K562 treated with DMSO at 1 percent for 24 hours (cell line): ENCODE measurements around the gene PCNA. TPM values are rescaled to one million over a fixed set of nuclear protein-coding genes. Genes with fewer than 3 reads are reported as not detected.

Experiments
- total RNA-seq: library from RNA; unstranded; fragments of 300-600 nt; gene quantifications from 2 replicates; pipeline ENCODE4 v1.2.3, GENCODE V29; 2022; ENCODE audit warnings: low read depth; ENCODE audit not compliant: insufficient read depth

The PCNA gene
- 205 and 211 TPM in 2 replicates for total RNA-seq

DNA sequence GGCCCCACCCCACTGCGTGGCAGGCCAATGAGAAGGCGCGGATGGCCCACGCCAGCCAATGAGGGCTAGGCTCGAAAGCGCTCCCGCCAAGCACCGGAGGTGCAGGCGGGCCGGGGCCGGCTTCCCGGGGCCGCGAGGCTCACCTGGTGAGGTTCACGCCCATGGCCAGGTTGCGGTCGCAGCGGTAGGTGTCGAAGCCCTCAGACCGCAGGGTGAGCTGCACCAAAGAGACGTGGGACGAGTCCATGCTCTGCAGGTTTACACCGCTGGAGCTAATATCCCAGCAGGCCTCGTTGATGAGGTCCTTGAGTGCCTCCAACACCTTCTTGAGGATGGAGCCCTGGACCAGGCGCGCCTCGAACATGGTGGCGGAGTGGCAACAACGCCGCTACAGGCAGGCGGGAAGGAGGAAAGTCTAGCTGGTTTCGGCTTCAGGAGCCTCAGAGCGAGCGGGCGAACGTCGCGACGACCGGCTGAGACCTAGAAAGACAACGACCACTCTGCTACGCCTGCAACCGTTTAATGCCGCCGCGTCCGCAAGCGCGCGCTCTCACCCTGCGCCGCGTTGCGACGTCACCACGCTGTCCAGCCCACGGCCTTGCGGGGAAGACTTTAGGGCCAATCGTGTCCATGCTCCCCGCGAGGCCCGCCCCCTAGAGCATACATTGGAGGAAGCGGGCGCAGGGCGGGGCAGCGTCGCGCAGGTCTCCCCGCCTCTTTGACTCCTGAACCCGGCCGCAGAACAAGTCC, at the start of gene PCNA:
TSS of gene PCNA (minus strand) at position 524 of the 750 bp plus-strand sequence. CDS start at position 364, 160 bp downstream.

DNA sequence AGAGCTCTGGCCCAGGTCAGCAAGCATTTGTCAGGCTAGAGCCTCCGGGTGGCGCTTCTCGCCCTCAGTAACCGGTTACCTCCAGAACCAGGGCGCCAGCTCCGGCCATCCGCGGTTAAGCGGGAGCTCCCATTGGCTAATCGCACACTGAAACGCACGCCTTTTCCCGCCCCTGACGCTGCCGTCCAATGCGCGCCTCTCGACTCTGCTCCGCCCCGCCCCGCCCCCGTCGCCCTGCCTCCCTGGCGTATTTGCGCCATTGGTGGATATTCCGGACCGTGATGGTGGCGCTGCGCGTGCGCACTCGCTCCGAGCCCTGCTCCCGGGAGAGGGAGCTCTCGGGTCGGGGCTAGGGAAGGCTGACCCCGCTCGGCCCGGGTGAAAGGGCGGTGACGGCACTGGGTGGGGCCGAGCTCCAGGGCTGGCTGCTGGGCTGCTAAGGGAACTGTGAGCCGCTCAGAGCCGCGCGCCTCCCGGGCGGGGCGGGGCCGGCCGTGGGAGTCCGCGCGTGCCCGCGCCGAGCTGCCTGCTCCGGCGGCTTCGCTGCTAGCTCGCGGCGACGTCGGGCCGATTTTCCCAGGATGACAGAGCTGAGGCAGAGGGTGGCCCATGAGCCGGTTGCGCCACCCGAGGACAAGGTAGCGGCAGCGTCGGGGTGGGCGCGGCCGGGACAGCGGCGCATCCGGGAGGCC, 6.9 kb upstream of the PCNA start, which contains the start of gene CDS2:
TSS of gene CDS2 (plus strand) at position 497 of the 692 bp plus-strand sequence. CDS start at position 582, 85 bp downstream.

Other genes with a start within 250 kb of the PCNA start
- 5.0 TPM in 2 replicates for gene SLC23A2, start 118.4 kb downstream of the PCNA start, total RNA-seq
- 61.4 and 70.6 TPM in 2 replicates for gene TMEM230, start 6.9 kb downstream of the PCNA start, total RNA-seq
- gene CDS2, start 7.0 kb upstream of the PCNA start, total RNA-seq = 5.3 and 6.5 TPM in 2 replicates
- gene PROKR2, start 197.0 kb upstream of the PCNA start, total RNA-seq = not detected in 2 replicates